ENCODE measurements around the gene TIMP3.

GRCh38 chr22:32846780-32847491 is 45.4 kb downstream of the TIMP3 start:
- TF ChIP-seq, protein P1, sequence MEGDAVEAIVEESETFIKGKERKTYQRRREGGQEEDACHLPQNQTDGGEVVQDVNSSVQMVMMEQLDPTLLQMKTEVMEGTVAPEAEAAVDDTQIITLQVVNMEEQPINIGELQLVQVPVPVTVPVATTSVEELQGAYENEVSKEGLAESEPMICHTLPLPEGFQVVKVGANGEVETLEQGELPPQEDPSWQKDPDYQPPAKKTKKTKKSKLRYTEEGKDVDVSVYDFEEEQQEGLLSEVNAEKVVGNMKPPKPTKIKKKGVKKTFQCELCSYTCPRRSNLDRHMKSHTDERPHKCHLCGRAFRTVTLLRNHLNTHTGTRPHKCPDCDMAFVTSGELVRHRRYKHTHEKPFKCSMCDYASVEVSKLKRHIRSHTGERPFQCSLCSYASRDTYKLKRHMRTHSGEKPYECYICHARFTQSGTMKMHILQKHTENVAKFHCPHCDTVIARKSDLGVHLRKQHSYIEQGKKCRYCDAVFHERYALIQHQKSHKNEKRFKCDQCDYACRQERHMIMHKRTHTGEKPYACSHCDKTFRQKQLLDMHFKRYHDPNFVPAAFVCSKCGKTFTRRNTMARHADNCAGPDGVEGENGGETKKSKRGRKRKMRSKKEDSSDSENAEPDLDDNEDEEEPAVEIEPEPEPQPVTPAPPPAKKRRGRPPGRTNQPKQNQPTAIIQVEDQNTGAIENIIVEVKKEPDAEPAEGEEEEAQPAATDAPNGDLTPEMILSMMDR (IDR thresholded peaks at IDR 0.05): no peak
- TF ChIP-seq POLR2A (IDR thresholded peaks at IDR 0.05): no peak

Measured in tibial nerve (tissue), 3 donors.